Thyroid gland (tissue), 4 donors: ENCODE data around the gene SMR3B.

ENCODE experiments used
- POLR2A ChIP-seq, 2 donors: fragments of 450-650 bp; IDR thresholded peaks; one replicate each; pipeline ENCODE4 v1.6.1; 2017; ENCODE audit warnings: antibody characterized with exemption in 2 of 2, mild to moderate bottlenecking in 2 of 2, moderate library complexity in 1 of 2
- TF ChIP-seq, protein P1 (sequence below), 6 experiments: fragments of 200-600 bp in 3 of 6; fragments of 450-650 bp in 3 of 6; sonication (generic) in 3 of 6; IDR thresholded peaks; one replicate each; pipeline ENCODE4 v1.5.1; 2016 to 2019; ENCODE audit warnings: antibody characterized with exemption in 6 of 6, mild to moderate bottlenecking in 2 of 6, inconsistent platforms in 1 of 6, moderate library complexity in 1 of 6

DNA sequence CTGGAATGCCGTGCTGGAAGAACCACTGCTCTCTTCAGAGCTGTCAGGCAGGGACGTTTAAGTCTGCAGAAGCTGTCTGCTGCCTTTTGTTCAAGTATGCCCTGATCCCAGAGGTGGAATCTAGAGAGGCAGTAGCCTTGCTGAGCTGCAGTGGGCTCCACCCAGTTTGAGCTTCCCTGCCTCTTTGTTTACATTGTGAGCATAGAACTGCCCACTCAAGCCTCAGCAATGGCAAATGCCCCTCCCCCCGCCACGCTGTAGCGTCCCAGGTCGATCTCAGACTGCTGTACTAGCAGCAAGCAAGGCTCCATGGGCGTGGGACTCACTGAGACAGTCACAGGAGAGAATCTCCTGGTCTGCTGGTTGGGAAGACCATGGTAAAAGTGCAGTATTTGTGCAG is 54.3 kb downstream of the SMR3B start:
- TF ChIP-seq, protein P1, sequence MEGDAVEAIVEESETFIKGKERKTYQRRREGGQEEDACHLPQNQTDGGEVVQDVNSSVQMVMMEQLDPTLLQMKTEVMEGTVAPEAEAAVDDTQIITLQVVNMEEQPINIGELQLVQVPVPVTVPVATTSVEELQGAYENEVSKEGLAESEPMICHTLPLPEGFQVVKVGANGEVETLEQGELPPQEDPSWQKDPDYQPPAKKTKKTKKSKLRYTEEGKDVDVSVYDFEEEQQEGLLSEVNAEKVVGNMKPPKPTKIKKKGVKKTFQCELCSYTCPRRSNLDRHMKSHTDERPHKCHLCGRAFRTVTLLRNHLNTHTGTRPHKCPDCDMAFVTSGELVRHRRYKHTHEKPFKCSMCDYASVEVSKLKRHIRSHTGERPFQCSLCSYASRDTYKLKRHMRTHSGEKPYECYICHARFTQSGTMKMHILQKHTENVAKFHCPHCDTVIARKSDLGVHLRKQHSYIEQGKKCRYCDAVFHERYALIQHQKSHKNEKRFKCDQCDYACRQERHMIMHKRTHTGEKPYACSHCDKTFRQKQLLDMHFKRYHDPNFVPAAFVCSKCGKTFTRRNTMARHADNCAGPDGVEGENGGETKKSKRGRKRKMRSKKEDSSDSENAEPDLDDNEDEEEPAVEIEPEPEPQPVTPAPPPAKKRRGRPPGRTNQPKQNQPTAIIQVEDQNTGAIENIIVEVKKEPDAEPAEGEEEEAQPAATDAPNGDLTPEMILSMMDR (IDR thresholded peaks at IDR 0.05), result no peak
- TF ChIP-seq POLR2A (IDR thresholded peaks at IDR 0.05), result no peak
